HAP-1 (cell line): Measurements from ENCODE around the gene CRACR2B.

ENCODE experiments used
- DNase-seq, 2 experiments: peaks; one replicate each; pipeline ENCODE4 v3.0.0-alpha.2; 2016 to 2020; ENCODE audit warnings: low spot score in 2 of 2
- H3K27me3 ChIP-seq: fragments of 250-450 bp; sonication (Bioruptor Pico); 2 replicates; pipeline ENCODE4 v1.5.1; 2020; ENCODE audit warnings: low read depth, mild to moderate bottlenecking, moderate library complexity
- H3K36me3 ChIP-seq: fragments of 250-450 bp; sonication (Bioruptor Pico); replicated peaks from 2 replicates; pipeline ENCODE4 v1.5.1; 2020; ENCODE audit warnings: mild to moderate bottlenecking
- H3K4me1 ChIP-seq: fragments of 250-450 bp; sonication (Bioruptor Pico); 2 replicates; pipeline ENCODE4 v1.5.1; 2020; ENCODE audit warnings: mild to moderate bottlenecking
- H3K4me3 ChIP-seq: fragments of 250-450 bp; sonication (Bioruptor Pico); 2 replicates; pipeline ENCODE4 v1.5.1; 2020; ENCODE audit warnings: mild to moderate bottlenecking, moderate library complexity
- H3K9me3 ChIP-seq: fragments of 250-450 bp; sonication (Bioruptor Pico); 2 replicates; pipeline ENCODE4 v1.5.1; 2020; ENCODE audit warnings: mild to moderate bottlenecking, moderate library complexity
- in situ Hi-C: fragments of 300-500 bp; cut with MboI; formaldehyde crosslinking; loops from 3 replicates; pipeline ENCODE4 v1.14.3; 2020; ENCODE audit warnings: low sequenced_read_pairs, inconsistent platforms, mixed read lengths

The CRACR2B gene

DNA sequence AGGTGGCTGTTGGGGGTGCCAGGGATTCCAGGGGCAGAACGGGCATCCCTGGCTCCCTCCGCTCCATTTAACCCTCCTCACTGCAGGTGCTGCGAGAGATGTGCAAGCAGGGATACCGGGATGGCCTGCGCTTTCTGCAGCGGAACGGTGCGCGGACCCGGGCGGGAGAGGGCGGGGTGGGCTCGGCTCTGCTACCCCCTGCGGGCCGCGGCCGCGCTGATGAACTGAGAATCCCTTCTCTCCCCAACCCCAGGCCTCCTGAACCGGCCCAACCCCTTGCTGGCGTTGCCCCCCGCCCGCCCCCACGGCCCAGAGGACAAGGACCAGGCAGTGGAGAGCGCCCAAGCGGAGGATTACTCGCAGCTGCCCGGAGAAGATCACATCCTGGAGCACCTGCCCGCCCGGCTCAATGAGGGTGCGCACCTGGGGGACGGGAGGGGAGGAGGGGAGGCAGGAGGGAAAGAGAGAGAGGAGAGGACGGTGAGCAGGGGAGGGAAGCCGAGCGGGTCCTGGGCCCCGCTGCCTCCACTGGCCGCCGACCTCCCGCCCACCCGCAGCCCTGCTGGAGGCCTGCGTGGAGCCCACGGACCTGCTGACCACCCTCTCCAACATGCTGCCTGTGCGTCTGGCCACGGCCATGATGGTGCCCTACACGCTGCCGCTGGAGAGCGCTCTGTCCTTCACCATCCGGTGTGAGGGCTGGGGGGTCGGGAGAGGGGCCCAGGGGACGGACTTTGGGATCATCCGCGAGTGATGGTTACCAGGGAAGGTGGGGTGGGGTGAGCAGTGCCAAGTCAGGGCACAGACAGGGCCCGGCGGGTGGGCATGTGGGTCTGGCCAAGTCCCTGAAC lies 4.1 kb upstream of the CRACR2B start:
- H3K9me3 ChIP-seq: no peaks in the 10 kb centered on the region
- DNase-seq: no peak
- H3K27me3 ChIP-seq: no peaks in the 10 kb centered on the region
- peaks cover 20% of the 10 kb centered on the region for H3K4me1 ChIP-seq
- in situ Hi-C loops: no loop called here
- no peak overlapping the region for H3K4me3 ChIP-seq
- peaks cover 8% of the 10 kb centered on the region; the same call in 1 of the 2 replicates for H3K36me3 ChIP-seq

DNA sequence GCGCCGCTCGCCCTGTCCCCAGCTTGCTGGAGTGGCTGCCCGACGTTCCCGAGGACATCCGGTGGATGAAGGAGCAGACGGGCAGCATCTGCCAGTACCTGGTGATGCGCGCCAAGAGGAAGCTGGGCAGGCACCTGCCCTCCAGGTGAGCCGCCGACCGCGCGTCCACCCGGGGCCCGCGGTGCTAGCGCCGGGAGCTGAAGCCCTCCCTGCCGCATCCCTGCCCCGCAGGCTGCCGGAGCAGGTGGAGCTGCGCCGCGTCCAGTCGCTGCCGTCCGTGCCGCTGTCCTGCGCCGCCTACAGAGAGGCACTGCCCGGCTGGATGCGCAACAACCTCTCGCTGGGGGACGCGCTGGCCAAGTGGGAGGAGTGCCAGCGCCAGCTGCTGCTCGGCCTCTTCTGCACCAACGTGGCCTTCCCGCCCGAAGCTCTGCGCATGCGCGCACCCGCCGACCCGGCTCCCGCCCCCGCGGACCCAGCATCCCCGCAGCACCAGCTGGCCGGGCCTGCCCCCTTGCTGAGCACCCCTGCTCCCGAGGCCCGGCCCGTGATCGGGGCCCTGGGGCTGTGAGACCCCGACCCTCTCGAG lies 3.3 kb upstream of the CRACR2B start:
- Histone ChIP-seq H3K36me3 (peaks cover 8% of the 10 kb centered on the region; the same call in 1 of the 2 replicates), H3K9me3 (no peaks in the 10 kb centered on the region), H3K27me3 (no peaks in the 10 kb centered on the region), H3K4me1 (peaks cover 16% of the 10 kb centered on the region), H3K4me3 (no peak overlapping the region)
- in situ Hi-C loops: no loop called here
- no peak for DNase-seq

DNA sequence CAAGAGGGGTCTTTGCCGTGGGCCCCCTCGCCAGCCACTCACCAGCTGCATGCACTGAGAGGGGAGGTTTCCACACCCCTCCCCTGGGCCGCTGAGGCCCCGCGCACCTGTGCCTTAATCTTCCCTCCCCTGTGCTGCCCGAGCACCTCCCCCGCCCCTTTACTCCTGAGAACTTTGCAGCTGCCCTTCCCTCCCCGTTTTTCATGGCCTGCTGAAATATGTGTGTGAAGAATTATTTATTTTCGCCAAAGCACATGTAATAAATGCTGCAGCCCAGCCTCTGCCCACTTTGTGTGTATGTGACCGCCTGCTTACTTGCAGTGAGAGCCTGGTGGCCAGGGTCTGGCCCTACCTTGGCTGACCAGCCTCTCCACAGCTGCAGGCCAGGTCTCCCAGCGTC lies 2.8 kb upstream of the CRACR2B start:
- no peak overlapping the region for H3K4me3 ChIP-seq
- in situ Hi-C loops: no loop called here
- peaks cover 8% of the 10 kb centered on the region; the same call in 1 of the 2 replicates for H3K36me3 ChIP-seq
- H3K27me3 ChIP-seq: no peaks in the 10 kb centered on the region
- peaks cover 19% of the 10 kb centered on the region for H3K4me1 ChIP-seq
- no peaks in the 10 kb centered on the region for H3K9me3 ChIP-seq
- DNase-seq: no peak

DNA sequence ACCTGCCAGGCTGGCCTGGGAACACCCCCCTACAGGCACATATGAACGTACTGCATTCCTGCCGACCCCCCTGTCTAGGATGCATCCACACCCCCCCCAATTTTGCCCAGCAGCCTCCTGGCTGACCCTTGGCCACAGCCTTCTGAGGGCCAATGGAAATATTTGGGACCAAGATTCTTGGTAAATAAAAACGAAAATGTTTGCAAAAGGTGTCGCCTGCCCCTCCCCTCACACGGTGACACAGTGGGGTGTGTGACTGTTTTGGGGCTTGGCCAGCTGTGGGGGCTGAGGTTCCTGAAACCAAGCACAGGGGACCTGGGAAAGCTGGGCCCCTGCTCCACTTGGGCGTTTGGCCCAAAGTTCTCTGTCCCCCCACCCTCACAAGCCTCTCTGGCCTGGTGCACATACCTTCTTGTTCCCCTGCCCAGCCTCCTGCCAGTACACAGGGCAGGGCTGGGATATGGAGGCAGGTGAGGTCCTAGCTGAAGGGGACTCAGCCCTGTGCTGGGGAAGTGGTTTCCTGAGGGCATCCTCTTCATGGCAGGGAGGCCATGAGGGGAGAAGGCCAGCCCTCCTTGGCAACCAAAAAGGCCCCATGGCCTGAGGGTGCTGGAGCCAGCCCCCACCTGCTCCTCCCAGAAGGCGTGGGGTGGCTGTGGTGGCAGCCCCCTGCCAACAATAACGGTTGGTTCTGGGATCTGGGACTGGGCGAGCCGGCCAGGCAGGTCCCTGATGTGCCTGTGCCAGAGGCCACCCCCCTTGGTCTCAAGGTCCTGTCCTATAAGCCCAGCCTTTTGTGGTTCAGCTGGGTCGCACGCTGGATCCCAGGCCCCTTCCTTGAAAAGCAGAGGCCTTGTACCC lies 2.1 kb upstream of the CRACR2B start:
- Histone ChIP-seq H3K9me3 (no peaks in the 10 kb centered on the region), H3K27me3 (no peaks in the 10 kb centered on the region), H3K36me3 (peaks cover 8% of the 10 kb centered on the region; the same call in 1 of the 2 replicates), H3K4me1 (peaks cover 19% of the 10 kb centered on the region), H3K4me3 (no peak overlapping the region)
- in situ Hi-C loops: no loop called here
- no peak for DNase-seq

DNA sequence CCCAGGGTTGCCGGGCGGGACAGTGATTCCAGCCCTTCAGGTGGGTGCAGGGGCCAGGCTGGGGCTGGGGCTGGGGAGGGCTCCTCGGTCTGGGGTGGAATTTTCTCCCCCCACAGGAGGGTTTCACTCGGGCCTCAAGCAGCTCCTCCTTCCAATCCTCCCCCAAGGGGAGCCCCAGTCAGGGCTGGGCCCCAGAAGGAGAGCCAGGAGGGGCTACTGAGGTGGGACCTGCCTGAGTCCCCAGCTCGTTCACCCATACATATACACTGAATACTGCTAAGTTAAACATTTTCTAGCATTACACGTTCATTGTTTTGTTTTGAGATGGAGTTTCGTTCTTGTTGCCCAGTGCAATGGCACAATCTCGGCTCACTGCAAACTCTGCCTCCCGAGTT lies 1.5 kb upstream of the CRACR2B start:
- no peak overlapping the region for H3K4me3 ChIP-seq
- no peaks in the 10 kb centered on the region for H3K27me3 ChIP-seq
- no peak for DNase-seq
- H3K36me3 ChIP-seq: peaks cover 8% of the 10 kb centered on the region; the same call in 1 of the 2 replicates
- in situ Hi-C loops: no loop called here
- H3K4me1 ChIP-seq: peaks cover 25% of the 10 kb centered on the region
- H3K9me3 ChIP-seq: no peaks in the 10 kb centered on the region

DNA sequence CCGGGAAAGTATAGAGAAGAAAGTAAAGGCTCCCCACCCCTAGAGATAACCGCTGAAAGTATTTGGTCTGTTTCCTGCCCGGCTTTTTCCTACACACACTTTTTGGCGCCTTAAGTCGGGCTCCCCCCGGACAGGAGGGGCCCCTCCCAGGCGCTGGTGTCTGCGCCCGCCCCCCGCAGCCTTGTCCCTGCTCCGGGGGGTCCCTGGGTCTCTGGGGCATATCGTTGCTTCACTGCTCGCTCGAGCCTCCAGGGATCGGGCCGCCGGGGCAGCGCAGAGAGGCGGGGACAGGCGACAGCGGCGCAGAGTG lies 928 bp upstream of the CRACR2B start:
- Histone ChIP-seq H3K4me1 (peaks cover 31% of the 10 kb centered on the region), H3K27me3 (no peaks in the 10 kb centered on the region), H3K9me3 (no peaks in the 10 kb centered on the region), H3K4me3 (peak overlapping the region; percentile 33), H3K36me3 (0 out of 2 replicates have a peak, but pooled peaks cover 8% of the 10 kb centered on the region)
- in situ Hi-C loops: no loop called here
- no peak for DNase-seq

DNA sequence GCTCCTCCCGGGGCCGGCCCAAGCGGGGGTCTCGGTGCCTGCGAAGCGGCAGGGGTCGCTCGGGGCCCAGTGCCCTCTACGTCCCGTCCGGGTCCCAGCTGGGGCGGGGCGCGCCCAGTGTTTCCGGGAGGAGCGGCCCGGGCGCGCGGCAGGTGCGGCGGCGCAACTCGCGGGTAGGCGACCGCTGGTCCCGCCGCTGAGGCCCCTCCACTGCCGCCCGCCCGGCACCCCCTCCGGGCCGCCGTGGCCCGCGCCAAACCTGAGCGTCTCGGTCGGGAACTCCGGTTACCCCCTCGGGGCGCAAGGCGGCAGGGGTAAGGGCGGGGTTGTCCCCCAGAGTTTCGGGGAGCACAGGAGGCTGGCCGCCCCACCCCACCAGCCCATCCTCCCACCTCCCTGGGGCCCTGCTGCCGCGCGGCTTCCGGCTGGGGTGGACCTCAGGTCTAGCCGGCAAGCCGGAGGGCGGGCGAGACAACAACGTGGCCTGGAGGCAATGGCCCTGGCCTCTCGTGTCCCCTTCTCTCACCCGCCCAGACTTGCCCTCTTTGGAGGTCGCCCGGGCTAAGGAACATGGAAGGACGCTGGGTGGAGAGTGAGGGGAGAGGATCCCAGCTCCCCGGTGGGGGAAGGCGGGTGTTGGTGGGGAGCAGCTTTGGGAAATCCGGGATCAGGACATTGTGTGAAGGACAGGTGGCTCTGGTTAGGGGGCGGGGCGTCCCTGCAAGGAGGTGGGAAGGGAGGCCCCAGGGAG lies 398 bp upstream of the CRACR2B start:
- peak overlapping the region; percentile 33 for H3K4me3 ChIP-seq
- no peaks in the 10 kb centered on the region for H3K9me3 ChIP-seq
- H3K36me3 ChIP-seq: 0 out of 2 replicates have a peak, but pooled peaks cover 8% of the 10 kb centered on the region
- peak in 1 of 2 experiments; percentile 79 for DNase-seq
- H3K4me1 ChIP-seq: peaks cover 35% of the 10 kb centered on the region
- in situ Hi-C loops: no loop called here
- no peaks in the 10 kb centered on the region for H3K27me3 ChIP-seq

DNA sequence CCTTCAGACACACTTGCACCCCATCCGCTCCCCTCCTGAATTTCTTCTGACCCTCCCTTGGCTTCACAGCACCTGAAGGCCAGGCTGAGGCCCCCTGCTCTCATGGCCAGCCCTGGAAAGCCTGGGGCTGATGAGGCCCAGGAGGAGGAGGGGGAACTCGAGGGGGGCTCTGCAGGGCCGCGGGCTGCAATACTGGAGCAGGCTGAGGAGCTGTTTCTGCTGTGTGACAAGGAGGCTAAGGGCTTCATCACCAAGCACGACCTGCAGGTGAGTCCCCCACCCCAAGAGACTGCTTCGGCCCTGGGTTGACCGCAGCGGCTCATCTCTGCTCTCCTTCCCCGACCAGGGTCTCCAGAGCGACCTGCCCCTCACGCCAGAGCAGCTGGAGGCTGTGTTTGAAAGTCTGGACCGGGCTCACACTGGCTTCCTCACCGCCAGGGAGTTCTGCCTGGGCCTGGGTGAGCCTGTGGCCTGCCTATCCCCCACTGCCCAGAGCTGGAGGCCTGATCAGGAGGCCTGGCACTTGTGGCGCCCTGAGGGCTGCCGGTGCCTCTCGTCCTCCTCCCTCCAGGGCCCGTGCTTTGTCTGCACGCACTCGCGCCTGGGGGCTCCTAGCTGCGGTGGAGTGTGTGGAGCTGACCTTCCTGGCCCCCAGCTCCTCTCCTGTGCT lies 922 bp downstream of the CRACR2B start:
- Histone ChIP-seq H3K9me3 (no peaks in the 10 kb centered on the region), H3K4me1 (peaks cover 36% of the 10 kb centered on the region), H3K36me3 (0 out of 2 replicates have a peak, but pooled peaks cover 8% of the 10 kb centered on the region), H3K4me3 (no peak overlapping the region), H3K27me3 (no peaks in the 10 kb centered on the region)
- DNase-seq: no peak
- in situ Hi-C loops: no loop called here

DNA sequence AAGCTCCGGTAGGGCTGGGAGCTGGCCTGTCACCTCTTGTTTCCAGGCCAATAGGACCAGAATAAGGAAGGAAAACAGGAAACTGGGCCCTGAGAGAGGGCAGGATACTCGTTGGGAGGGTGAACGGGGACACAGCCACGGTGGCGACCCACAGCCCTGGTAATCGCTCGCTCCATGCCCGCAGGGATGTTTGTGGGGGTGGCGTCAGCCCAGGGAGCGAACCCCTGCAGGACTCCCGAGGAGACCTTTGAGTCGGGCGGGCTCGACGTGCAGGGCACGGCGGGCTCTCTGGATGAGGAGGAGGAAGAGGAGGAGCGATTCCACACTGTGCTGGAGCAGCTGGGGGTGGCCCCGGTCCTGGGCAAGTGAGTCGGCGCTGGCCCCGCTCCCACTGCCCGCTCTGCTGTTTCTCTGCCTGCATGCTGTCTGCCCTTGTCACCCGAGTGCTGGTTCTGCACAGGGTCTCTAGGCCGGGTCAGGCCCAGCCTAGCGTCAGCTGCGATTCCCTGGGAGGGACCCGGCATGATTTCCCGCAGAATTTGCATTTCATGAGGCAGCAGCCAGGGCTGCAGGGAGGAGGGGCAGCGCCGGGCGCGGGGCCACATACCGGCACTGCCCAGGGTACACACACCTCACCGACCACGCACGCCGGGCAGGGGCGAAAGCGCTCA lies 1.6 kb downstream of the CRACR2B start:
- no peaks in the 10 kb centered on the region for H3K9me3 ChIP-seq
- in situ Hi-C loops: no loop called here
- no peak overlapping the region for H3K4me3 ChIP-seq
- DNase-seq: no peak
- 0 out of 2 replicates have a peak, but pooled peaks cover 4% of the 10 kb centered on the region for H3K36me3 ChIP-seq
- peaks cover 43% of the 10 kb centered on the region for H3K4me1 ChIP-seq
- no peaks in the 10 kb centered on the region for H3K27me3 ChIP-seq

DNA sequence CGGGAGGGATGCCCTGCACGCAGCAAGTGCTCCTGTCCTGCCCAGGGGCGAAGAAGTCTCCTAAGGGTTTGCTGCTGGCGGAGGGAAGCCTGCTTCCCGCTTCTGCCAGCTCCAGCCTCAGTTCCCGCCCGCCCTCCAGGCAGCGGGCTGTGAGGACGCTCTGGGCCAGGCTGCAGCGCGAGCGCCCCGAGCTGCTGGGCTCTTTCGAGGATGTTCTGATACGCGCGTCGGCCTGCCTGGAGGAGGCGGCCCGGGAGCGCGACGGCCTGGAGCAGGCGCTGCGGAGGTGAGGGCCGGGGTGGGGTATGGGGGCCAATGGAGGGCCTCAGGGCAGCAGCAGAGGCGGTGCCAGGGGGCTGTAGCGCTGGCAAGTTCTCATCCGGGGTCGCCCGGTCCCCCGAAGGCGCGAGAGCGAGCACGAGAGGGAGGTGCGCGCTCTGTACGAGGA lies 2.2 kb downstream of the CRACR2B start:
- H3K4me3 ChIP-seq: peak overlapping the region; percentile 45
- H3K4me1 ChIP-seq: peaks cover 49% of the 10 kb centered on the region
- no peaks in the 10 kb centered on the region for H3K9me3 ChIP-seq
- no peak for DNase-seq
- peaks cover 5% of the 10 kb centered on the region; the same call in 1 of the 2 replicates for H3K36me3 ChIP-seq
- H3K27me3 ChIP-seq: no peaks in the 10 kb centered on the region
- in situ Hi-C loops: no loop called here

DNA sequence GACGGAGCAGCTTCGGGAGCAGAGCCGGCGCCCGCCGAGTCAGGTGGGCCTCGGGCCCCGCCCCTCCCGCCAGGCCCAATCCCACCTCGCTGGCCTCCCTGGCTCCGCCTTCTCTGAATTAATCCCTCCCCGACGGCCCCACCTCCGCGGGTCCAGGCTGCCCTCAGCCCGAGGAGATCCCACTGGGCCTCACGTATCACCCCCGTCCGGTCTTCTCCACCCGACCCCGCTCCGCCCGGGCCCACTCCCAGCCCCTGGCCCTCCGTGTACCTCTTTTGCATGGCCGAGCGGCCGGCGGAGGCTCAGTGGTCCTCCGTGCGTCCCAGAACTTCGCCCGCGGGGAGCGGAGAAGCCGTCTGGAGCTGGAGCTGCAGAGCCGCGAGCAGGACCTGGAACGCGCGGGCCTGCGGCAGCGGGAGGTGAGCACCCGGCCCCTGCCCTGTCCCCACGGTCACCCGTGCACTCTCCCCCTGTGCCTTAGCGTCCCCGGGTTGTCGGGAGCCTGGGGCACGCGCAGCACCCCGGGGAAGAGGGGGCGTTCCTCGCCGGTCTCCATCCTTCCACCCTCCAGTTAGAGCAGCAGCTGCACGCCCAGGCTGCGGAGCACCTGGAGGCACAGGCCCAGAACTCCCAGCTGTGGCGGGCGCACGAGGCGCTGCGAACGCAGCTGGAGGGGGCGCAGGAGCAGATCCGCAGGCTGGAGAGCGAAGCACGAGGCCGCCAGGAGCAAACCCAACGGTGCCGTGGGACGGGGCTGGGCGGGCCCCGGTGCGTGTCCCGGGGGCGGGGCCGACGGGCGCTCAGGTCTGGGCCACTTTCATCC lies 2.8 kb downstream of the CRACR2B start:
- in situ Hi-C loops: no loop called here
- no peaks in the 10 kb centered on the region for H3K27me3 ChIP-seq
- peak overlapping the region; percentile 45 for H3K4me3 ChIP-seq
- peaks cover 49% of the 10 kb centered on the region for H3K4me1 ChIP-seq
- no peaks in the 10 kb centered on the region for H3K9me3 ChIP-seq
- H3K36me3 ChIP-seq: peaks cover 5% of the 10 kb centered on the region; the same call in 1 of the 2 replicates
- DNase-seq: peak; percentile 86 to 94
